DOHH2 (cell line): Measurements from ENCODE around the gene CYB5B.

Source experiments
- H3F3A ChIP-seq: fragments of 200-600 bp; sonication (generic), shearing (Covaris generic); 2 replicates; pipeline ENCODE4 v1.6.0; 2016; ENCODE audit warnings: antibody characterized with exemption, mild to moderate bottlenecking; ENCODE audit not compliant: control insufficient read depth, insufficient read depth
- H3K27ac ChIP-seq: fragments of 200-600 bp; sonication (generic); 2 replicates; pipeline ENCODE4 v1.5.1; 2014; ENCODE audit warnings: low read depth, mild to moderate bottlenecking, low read length, moderate library complexity
- H3K27me3 ChIP-seq: fragments of 200-600 bp; sonication (generic); 2 replicates; pipeline ENCODE4 v1.6.1; 2014; ENCODE audit warnings: mild to moderate bottlenecking, low read length, mixed read lengths; ENCODE audit not compliant: control insufficient read depth
- H3K36me3 ChIP-seq: fragments of 200-600 bp; sonication (generic); 2 replicates; pipeline ENCODE4 v1.6.1; 2014; ENCODE audit warnings: mild to moderate bottlenecking, low read length, moderate library complexity, mixed read lengths; ENCODE audit not compliant: control insufficient read depth
- H3K4me1 ChIP-seq: fragments of 200-600 bp; sonication (generic); 2 replicates; pipeline ENCODE4 v1.6.1; 2014; ENCODE audit warnings: mild to moderate bottlenecking, low read length, mixed read lengths; ENCODE audit not compliant: control insufficient read depth
- H3K4me2 ChIP-seq: fragments of 200-600 bp; sonication (generic); 2 replicates; pipeline ENCODE4 v1.6.0; 2014; ENCODE audit warnings: mild to moderate bottlenecking, low read length, moderate library complexity
- H3K4me3 ChIP-seq: fragments of 200-600 bp; sonication (generic); 2 replicates; pipeline ENCODE4 v1.5.1; 2014; ENCODE audit warnings: mild to moderate bottlenecking, low read length, mixed read lengths
- H3K79me2 ChIP-seq: fragments of 200-600 bp; sonication (generic); 2 replicates; pipeline ENCODE4 v1.6.1; 2014; ENCODE audit warnings: mild to moderate bottlenecking, low read length, mixed read lengths; ENCODE audit not compliant: control insufficient read depth
- H3K9me2 ChIP-seq: fragments of 200-600 bp; sonication (generic); replicated peaks from 2 replicates; pipeline ENCODE4 v1.6.1; 2014; ENCODE audit warnings: mild to moderate bottlenecking, low read length, mixed read lengths; ENCODE audit not compliant: control insufficient read depth
- H3K9me3 ChIP-seq: fragments of 200-600 bp; sonication (generic); 2 replicates; pipeline ENCODE4 v1.6.1; 2014; ENCODE audit warnings: antibody characterized with exemption, low read length, mixed read lengths; ENCODE audit not compliant: control insufficient read depth, insufficient read depth
- H4K20me1 ChIP-seq: fragments of 200-600 bp; sonication (generic); 2 replicates; pipeline ENCODE4 v1.6.0; 2014; ENCODE audit warnings: low read depth, mild to moderate bottlenecking, antibody characterized with exemption, low read length, moderate library complexity; ENCODE audit not compliant: control insufficient read depth, insufficient read depth
- EZH2phosphoT487 ChIP-seq: fragments of 200-600 bp; sonication (generic); IDR thresholded peaks from 2 replicates; pipeline ENCODE4 v1.6.1; 2017; ENCODE audit warnings: borderline replicate concordance, mild to moderate bottlenecking, antibody characterized with exemption, low read length, moderate library complexity, mixed read lengths
- TF ChIP-seq, protein P1 (sequence below): fragments of 200-600 bp; sonication (generic); IDR thresholded peaks from one replicate; pipeline ENCODE4 v1.5.1; 2014; ENCODE audit warnings: antibody characterized with exemption, mild to moderate bottlenecking, low read depth, low read length; ENCODE audit not compliant: poor library complexity, severe bottlenecking

Gene CYB5B

GRCh38 chr16:69448470-69449193 lies 24.2 kb downstream of the CYB5B start:
- Histone ChIP-seq H3K27me3 (no peaks in the 10 kb centered on the region), H3K4me3 (no peak overlapping the region), H3K9me2 (no peaks in the 10 kb centered on the region), H3F3A (peaks cover 4% of the 10 kb centered on the region; the same call in 1 of the 2 replicates), H3K36me3 (peaks cover 58% of the 10 kb centered on the region), H3K4me2 (no peak overlapping the region), H3K9me3 (no peaks in the 10 kb centered on the region), H3K27ac (no peak overlapping the region), H4K20me1 (no peaks in the 10 kb centered on the region; the same call in 1 of the 2 replicates), H3K79me2 (peaks cover 27% of the 10 kb centered on the region), H3K4me1 (peaks cover 8% of the 10 kb centered on the region)
- TF ChIP-seq EZH2phosphoT487, result no peak
- TF ChIP-seq, protein P1, sequence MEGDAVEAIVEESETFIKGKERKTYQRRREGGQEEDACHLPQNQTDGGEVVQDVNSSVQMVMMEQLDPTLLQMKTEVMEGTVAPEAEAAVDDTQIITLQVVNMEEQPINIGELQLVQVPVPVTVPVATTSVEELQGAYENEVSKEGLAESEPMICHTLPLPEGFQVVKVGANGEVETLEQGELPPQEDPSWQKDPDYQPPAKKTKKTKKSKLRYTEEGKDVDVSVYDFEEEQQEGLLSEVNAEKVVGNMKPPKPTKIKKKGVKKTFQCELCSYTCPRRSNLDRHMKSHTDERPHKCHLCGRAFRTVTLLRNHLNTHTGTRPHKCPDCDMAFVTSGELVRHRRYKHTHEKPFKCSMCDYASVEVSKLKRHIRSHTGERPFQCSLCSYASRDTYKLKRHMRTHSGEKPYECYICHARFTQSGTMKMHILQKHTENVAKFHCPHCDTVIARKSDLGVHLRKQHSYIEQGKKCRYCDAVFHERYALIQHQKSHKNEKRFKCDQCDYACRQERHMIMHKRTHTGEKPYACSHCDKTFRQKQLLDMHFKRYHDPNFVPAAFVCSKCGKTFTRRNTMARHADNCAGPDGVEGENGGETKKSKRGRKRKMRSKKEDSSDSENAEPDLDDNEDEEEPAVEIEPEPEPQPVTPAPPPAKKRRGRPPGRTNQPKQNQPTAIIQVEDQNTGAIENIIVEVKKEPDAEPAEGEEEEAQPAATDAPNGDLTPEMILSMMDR, result no peak

DNA sequence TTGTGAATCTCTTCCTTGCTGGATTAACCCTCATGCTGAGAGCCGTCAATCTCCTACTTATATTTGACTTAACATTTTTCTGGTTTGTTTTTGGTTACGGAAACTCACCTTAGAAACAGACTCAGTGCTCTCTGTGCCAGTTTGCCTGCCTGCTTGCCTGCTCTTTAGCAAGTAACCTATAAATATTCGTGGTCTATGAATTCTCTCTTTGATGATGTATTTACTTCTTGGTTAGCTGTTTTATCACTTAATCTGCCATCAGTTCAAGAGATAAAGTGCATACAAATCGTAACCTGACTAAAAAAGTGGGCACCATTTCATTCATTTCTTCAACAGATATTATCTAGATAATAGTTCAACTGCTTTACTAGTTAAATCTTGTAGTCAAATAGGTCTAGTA lies 26.7 kb downstream of the CYB5B start:
- no peak for TF ChIP-seq EZH2phosphoT487
- TF ChIP-seq, protein P1, result no peak
- H3K27ac ChIP-seq, result no peak overlapping the region
- no peaks in the 10 kb centered on the region for H3K9me2 ChIP-seq
- H3K27me3 ChIP-seq, result no peaks in the 10 kb centered on the region
- no peak overlapping the region for H3K4me3 ChIP-seq
- H3K4me1 ChIP-seq, result no peaks in the 10 kb centered on the region
- no peaks in the 10 kb centered on the region for H3K9me3 ChIP-seq
- no peaks in the 10 kb centered on the region; the same call in 1 of the 2 replicates for H4K20me1 ChIP-seq
- H3K36me3 ChIP-seq, result peaks cover 61% of the 10 kb centered on the region
- no peak overlapping the region for H3K4me2 ChIP-seq
- peaks cover 5% of the 10 kb centered on the region for H3F3A ChIP-seq
- peaks cover 4% of the 10 kb centered on the region for H3K79me2 ChIP-seq

DNA sequence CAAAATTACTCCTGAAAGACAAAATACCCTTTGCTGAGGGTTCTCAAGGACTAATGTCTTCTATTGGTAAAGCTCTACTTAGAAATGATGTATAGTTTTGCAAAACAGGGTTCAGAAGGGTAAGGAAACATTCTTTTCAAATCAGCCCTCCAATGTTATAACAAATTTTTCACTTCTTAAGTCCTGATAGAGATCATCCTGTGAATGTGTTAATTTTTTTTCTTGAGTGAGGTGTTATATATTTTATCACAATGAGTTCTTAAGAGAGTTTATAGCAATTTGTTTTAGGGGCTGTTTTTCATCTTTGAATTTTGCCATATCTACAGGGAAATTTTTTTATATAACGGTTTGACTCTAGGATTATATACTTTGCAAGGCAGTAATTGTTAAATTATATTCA lies 29.5 kb downstream of the CYB5B start:
- no peak overlapping the region for H3K27ac ChIP-seq
- H3K36me3 ChIP-seq, result peaks cover 62% of the 10 kb centered on the region
- no peak overlapping the region for H3K4me2 ChIP-seq

More for the DNA sequence above, 29.5 kb downstream of the CYB5B start:
- Histone ChIP-seq H3K9me2 (no peaks in the 10 kb centered on the region), H3K4me1 (no peaks in the 10 kb centered on the region), H3K4me3 (no peak overlapping the region), H3K79me2 (peaks cover 5% of the 10 kb centered on the region), H3K27me3 (no peaks in the 10 kb centered on the region), H3F3A (peaks cover 9% of the 10 kb centered on the region), H3K9me3 (no peaks in the 10 kb centered on the region), H4K20me1 (no peaks in the 10 kb centered on the region; the same call in 1 of the 2 replicates)
- TF ChIP-seq, protein P1, result no peak
- no peak for TF ChIP-seq EZH2phosphoT487
